HG02759 (cell line): ENCODE data around the gene FGF14.

ENCODE experiments used
- ATAC-seq: cut with Tn5 transposase; IDR thresholded peaks from one replicate; pipeline ENCODE4 v1.9.1; 2021; ENCODE audit warnings: mild to moderate bottlenecking, moderate library complexity; ENCODE audit not compliant: unreplicated experiment

Gene FGF14

DNA sequence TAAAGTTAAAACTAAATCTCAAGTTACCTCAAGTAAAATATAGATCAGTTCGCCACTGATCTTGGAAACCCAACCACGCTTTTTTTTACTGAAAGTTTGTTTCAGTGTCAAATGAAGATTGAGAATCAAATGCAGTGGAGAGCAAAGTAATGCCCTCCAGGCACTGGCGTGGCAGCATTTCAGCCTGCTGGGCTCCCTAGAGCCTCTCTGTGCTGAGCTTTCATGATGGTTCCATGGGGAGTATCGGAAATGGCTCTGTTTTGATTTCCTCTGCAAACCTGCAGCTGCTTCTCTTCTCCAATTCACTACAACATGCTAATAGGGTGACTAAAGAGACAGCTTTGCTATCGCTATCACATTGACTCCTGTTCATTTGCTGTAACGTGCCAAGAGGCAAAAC, 141.6 kb downstream of the FGF14 start:
- ATAC-seq = no peak

DNA sequence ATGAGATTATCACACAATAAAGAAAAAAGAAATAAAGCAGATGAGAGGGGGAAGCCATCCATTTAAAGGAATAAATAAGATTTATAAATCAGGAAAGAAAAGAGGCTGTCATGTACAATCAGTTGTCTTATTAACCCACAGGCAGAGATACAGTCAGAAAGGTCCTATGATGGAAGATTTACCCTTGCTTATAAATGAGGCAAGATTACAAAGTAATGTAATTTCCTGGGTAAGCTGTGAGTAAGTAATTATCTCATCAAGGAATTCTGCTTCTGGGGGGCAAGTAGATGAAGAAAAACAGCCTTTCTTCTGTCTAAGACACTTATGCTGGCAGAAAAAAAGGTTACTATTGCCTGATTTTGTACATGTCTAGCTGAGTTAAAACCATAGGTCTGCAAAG, 146.4 kb downstream of the FGF14 start:
- no peak for ATAC-seq

DNA sequence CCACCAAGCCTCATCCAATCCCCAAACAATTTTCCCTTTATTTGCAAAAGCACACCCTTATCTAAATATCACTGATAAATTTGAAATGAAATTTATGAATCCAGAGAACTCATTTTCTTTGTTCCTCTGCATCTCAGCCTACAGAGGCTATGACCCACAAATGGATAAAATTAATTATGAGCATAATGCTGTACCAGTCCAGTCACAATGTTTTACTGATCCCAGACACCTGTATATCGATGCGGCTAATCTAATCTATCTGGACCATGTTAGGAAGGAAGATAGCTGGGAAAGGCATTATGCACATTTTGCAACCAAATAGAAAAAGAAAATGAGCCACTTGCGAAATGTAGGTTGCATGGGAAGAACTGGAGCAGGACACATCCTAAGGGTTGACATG, 150.0 kb downstream of the FGF14 start:
- ATAC-seq = no peak

DNA sequence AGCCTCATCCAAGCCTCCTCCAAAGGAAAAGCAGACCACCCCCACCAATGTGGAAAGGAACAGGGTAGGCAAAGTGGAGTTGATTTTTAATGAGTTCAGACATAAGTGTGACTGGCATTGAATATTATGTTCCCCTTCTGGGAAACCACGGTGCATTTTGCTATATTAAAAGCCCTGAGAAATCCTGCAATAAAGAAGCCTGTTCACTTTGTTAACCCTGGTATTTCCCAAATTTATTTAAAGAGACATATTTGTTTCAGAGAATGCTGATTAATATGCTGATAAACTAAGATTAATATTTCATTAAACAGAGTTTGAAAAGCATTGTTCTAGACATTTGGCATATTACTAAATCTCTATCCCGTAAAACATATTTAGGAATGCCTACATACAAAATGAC, 151.4 kb downstream of the FGF14 start:
- no peak for ATAC-seq

DNA sequence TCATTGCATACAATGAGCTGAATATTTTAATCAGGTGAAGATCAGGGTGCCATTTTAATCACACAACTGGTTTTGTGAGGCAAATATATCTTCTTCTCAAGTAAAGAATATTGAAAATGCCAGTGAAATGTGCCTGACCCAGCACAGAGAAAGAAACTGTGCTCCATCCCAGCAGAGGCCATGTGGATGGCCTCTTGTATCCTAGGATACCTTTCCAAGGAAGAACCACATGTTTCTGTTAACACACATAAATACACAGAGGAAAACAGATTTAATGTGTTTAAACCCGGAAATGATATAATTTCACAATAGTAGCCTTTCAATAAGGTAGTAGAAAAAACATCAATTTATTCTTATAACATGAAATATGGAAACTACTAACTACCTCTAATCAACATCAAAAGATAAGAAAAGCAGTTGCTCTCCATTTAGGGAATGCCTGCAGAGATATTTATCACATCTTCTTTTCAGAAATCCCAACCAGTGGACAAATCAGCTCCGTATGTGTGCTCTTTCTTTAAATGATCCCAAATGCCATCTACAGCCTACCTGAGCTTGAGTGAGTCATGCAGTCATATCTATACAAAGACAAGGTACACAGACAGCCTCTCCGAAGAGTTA, 157.1 kb downstream of the FGF14 start:
- ATAC-seq = no peak

DNA sequence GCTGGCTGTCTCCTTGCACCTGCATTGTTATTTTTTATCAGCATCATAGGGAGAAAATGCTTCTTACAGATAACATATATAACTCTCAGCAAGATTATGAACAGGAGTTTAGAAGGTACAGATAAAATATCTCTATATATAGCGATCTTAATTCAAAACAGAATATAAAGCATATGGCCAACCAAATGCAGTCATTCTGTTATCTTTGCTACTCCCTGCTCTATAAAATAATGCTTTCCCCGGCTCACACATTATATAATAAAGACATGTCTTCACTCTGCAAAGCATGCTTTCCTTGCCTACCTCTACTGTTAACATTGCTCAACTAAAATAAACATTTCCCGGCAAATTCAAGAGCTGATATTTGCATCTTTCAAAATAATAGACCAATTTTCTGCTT, 161.7 kb downstream of the FGF14 start:
- no peak for ATAC-seq

DNA sequence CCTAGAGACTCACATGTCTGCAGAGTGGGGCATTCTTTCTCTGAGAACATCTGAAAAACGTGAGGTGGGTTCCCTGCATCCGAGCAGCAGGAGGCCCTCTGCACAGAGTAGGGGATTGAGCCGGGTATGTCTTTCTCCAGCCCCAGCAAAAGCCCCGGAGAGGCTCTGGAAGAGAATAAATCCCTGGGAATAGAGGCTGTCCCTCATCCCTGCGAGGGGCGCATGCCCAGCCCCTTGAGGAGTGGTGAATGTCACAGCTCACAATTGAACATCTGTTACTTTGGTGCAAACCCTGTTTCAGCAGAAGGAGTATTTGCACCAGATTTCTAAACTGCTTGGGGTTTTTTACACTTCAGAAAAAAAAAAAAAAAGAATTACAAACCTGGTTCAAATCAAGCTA, 164.6 kb downstream of the FGF14 start:
- ATAC-seq = no peak

DNA sequence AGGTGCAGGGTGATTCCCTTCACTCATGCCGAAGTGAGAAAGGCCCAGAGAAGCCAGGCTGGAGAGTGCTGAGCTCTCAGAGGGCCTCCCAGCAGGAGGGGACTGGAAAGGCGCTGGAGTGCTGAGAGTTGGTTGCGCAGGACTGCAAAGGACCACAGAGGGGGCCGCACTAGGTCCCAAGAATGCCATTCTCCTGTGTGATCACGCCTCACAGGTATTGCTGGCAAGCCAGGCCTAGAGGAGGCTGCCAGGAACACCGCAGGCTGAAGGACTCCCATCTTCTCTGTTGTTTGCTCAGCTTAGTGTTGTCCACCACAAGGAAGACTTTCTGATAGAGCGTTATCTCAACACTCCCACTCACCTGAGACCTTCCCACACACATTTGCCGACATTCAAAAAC, 165.0 kb downstream of the FGF14 start:
- no peak for ATAC-seq

DNA sequence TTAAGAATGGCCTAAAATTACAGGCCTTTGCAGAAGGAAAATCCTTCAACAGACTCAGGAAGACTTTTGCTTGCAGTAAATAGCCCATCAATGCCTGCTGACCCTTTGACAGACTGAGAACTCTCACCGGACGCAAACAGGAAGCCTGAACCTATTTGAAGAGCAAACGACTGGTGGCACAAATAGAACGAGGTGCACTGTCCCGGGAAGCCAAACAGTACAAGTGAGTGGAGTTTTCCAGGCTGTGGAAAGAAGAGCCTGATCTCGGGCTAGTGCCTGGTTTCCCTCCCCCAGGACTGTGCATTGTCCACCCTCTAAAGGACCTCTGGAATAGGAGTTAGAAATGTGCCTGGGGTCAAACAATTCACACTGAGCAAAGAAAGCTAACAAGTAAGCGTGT, 165.5 kb downstream of the FGF14 start:
- ATAC-seq = no peak

DNA sequence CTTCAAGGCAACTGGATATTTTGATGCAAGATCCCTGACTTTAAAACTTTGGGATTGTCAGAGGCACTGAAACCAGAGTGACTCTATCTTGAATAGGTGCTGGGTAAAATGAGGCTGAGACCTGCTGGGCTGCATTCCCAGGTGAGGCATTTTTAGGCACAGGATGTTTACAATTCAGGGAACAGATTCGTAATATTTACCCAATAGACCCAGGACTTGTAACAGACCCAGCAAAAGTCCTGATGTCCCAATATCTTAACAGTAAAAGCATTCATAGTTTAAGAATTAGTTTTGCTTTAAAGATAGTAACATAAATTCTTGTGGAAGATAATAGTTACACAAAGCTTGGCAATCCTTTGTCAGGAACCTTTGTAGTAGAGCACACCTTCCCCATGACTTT, 166.2 kb downstream of the FGF14 start:
- no peak for ATAC-seq

DNA sequence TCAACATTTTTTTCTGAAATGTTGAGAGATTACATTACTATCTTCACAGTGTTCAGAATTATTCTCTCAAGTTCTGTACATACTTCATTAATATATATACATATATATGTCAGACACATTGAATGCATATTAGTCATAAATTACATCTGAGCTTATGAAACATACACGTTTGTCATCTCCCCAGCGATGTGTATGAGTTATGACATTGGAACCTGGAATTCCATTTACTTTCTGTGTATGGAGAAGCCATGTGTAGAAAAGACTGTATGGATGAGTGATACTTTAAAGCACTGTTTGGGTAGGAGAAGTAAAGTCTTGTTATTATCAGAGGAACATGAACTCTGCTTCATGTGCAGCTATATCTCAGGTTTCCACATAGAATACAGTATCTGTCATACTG, 167.2 kb downstream of the FGF14 start:
- ATAC-seq = no peak

DNA sequence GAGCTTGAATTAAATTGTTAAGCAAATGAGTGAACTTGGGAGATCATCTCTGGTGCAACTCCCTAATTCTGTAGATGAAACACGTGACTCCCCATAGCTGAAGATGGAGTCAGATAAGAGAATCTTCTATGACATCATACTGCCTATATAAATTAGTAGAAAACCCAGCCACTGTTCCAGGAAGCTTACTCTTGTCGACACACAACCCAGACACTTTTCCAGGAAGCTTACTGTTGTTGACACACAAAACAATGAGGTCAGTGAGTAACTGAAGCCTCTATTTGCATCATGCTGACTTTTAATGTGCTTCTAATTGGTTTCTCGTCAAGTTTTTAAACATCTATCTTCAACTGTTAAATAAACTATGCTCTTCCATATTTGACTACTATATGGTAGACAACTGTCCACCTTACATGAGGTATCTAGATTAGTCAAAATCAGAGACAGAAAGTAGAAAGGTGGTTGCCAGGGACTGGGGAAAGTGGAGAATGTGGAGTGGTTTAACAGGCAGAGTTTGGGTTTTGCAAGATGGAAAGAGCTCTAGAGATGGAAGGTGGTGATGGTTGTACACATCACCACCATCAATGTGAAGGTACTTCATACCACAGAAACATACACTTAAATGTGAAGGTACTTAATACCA, 168.2 kb downstream of the FGF14 start:
- ATAC-seq = no peak

DNA sequence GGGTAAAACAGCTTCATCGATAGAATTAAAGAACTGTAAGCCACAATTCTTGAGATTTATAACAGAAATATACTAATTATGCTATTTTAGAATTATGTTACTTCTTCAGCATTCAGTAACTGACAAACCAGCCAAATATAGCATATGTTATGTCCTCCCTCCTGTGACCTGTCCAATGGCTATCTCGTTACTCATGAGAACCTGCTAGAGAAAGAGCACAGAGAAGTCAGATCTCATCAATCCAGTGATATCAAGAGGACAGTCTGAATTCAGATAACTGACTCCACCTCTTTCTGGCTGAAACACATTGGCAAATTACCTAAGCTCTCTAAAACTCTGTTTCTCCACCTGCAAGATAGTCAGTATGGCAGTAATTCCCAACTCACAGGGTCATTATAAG, 170.4 kb downstream of the FGF14 start:
- no peak for ATAC-seq

DNA sequence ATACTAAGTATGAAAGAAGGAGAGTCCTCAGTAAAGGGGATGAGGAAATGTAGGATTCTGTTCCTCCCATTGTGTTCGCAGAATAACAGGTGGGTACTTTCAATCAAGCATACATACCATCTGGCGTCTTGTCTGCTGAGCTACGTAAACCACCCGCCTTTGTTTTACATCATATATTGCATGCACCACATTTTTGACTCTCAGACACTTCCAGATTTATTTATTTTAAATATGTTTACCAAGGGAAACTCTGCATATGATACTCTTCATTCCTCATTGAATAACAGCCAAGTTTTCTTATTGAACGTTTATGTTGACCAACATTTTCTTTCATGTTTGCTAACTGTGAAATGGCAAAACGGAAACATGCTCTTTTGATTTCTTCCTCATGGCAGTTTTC, 174.1 kb downstream of the FGF14 start:
- ATAC-seq = no peak

DNA sequence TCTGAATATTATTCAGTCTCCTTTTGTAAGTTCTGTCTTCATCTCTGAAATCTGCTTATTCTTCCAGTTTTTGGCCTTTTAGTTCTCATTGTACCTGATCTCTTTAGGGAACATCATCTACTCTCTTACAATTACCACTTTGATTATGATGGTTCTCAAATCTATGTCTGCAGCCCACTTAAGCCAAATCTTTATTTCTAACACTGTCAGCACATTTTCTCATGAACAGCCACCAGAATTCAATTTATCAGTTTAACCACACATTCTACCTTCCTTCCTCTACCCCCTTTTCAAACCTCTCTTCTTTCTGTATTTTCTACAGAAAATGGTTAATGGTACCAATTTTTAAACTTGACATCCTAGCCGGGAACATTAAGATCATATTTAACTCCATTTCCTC, 175.3 kb downstream of the FGF14 start:
- no peak for ATAC-seq

DNA sequence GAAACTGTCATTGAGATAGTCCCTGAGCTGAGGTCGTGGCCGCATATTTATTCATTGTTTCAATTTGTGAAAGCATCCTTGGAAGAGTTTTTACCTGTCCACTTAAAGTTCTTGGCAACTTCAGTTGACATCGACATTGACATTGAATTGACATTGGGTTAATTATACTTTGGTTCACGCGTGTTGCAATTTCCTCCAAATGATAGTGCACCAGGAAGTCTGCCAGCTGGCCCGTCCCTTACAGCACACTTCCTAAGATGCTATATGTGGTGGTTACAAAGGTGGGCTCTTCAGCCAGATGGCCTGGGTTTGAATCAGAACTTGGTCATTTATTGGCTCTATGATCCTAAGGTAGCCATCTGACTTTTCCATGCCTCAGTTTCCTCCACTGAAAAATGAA, 176.0 kb downstream of the FGF14 start:
- ATAC-seq = no peak

DNA sequence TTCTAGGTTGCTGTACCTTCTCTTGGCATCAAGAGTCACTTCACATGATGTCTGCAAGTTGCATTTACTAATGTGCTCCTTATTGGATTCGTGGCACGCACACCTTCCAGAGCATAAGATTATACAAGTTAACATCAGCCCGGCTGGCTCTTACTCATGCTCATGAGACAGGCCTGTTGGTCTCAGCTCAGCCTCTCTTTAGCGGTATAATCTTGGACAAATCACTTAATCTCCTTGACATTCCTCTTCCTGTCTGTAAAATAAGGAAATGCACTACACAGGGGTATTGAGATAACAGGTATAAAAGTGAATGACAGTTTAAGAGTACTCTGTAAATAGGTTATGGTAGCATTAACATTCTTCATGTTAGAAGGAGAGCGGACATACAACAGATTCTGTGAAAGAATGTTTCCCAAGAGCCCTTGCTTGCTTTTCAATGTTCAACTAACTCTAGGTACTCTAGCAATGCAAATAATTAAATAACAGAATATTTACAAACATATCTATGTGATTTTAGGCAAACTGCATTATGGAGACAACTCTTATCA, 181.1 kb downstream of the FGF14 start:
- ATAC-seq = no peak

DNA sequence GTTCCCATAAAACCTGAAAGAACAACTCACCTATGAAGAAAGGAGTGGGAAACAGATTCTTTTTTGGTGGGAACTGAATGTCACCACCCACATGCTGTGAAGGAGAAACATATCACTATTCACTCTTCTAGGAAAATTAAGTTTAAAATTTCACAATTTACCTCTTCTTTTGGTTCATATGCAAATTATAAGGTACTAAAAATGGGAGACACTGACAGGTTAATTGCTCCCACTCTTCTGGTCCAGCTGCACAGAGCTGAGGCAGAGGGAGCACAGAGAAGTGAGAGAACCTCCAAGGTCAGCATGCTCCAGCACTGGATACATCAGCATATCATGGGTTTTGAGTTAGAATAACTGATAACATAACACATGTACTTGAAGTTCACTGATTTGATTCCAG, 186.9 kb downstream of the FGF14 start:
- no peak for ATAC-seq

DNA sequence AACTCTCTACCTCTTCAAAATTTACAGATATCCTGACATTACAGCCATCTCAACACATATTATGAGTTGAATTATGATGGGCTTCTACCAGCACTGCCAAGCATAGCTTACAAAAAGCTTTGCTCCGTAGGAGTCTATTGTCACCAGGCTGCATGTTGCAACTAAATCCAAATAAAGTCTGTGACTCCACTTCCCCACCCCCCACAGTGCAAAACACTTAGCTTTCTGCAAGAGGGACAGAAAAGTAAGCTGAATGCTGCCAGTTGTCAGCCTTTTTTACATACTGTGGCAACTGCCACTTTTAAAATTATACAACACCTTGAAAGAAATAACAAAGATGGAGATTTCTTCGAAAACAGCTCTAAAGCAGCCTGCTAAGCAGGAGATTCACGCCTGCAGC, 189.1 kb downstream of the FGF14 start:
- ATAC-seq = no peak

DNA sequence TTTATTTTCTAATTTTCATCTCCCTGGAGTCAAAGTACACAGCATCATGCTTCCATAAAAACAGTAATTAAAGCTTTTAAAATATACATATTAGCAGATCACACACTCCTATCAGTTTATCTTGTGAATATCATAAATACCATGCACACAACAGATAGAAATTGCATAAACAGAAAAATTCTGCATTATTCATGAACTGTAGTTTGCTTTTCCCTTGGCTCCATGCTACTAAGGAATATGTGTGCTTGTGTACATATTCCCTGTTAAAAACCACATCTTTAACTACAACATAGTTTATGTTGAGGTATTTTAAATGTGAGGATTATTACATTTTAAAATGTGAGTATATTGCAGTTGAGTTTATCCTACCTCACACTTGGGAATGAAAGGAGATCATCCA, 193.5 kb downstream of the FGF14 start:
- ATAC-seq = no peak

DNA sequence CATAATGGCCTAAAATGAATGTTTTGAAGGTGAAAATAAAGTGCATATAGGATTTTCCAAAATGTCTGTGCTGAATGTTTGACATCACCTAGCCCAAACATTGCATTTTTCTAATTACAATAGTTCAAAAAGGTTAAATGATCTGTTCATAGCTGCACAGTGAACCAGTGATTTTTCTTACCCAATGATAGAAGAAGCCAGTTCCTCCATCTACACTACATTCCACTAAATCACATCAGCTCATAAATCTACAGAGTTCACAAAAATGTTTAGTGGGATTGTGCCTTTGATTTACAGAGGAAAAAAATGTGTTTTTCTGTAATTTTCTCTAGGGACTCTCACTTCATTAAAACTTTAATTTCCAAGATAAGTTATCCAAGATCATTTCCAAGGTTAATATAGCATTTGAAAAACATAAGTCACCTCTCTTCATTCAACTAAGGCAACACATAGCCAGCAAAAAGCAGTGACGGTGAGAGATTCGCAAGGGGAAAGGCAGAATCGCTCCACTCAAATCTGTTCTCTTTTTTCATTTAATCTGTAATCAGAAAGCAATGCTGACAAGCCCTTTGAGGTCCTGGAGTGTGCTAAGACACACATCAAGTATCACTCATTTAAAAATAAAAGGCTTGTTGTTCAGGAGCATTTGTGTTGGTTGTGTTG, 194.0 kb downstream of the FGF14 start:
- no peak for ATAC-seq

DNA sequence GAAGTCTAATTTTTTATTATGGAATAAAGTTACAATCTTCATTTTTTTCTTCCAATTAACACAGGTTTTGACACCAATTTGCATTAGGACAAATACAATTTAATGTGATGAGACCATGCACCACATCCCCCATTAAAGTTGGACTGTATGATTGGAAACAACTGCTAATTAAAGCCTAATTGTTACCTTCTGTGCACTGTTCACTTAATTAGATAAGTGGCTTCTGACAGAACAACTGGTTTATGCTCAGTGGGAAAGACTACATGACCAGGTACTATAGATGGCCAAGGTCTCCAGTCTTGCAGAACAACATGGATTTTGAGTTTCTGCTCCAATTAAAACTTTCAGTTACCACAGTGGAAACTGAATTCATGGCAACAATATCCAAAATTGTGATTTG, 198.1 kb downstream of the FGF14 start:
- ATAC-seq = no peak
